Astrocyte of the hippocampus (primary cell): ENCODE data around the gene OLIG1.
A peak's percentile ranks its signal among the peaks of the same experiment; 100 is the strongest.

Source experiments
- DNase-seq: peaks from one replicate; pipeline ENCODE4 v3.0.0; 2011; ENCODE audit warnings: low read depth, low spot score

OLIG1 gene, protein sequence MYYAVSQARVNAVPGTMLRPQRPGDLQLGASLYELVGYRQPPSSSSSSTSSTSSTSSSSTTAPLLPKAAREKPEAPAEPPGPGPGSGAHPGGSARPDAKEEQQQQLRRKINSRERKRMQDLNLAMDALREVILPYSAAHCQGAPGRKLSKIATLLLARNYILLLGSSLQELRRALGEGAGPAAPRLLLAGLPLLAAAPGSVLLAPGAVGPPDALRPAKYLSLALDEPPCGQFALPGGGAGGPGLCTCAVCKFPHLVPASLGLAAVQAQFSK

GRCh38 chr21:33069994-33070743 lies at the start of gene OLIG1:
Gene OLIG1, plus strand, starts transcription at chr21:33070141. Its CDS starts 106 bp downstream, at chr21:33070247.
- DNase-seq: peak; percentile 63

DNA sequence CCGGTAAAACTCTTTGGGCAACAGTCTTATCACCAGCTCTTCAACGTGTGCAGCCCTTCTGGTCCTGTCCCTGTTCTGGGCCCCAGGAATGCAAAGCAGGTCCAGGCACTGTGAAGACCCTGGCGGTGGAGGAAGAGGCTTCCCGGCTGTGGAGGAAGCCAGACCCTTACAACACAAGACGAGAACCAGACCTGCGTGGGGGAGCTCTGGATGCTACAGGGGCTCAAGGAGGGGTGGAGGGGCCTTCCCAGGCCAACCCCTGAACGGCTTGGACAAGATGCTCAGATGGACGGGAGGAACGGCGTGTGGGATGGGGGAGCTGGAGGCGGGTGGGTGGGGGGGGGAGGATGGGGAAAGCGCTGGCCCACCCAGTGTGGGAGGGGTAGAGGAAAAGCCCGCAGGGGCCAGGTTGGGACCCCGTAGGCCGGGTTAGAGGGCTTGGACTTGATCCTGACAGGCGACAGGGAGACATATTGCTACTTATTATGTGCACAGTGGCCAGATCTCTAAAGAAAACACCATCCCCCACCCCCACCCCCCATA lies 49.3 kb upstream of the OLIG1 start:
- DNase-seq: no peak

DNA sequence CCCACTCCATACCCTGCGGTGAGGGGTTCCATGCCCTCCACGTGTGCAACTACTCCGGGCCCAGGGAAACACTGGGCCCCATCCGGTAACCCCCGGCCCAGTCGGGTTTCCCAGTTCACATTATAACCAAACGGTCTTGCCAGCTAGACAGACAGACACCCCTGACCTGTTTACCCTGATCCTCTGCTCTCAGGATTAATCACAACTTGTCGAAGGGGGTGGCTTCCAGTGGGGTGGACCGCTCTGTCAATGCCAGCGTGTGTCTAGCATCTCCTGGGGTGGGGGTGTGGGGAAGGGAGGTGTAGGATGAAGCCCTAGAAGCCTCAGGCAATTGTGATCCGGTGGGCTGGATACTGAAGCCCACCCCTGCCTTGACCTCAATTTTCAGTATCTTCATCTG lies 48.8 kb upstream of the OLIG1 start:
- no peak for DNase-seq

GRCh38 chr21:33021667-33022066 lies 48.3 kb upstream of the OLIG1 start:
- no peak for DNase-seq

DNA sequence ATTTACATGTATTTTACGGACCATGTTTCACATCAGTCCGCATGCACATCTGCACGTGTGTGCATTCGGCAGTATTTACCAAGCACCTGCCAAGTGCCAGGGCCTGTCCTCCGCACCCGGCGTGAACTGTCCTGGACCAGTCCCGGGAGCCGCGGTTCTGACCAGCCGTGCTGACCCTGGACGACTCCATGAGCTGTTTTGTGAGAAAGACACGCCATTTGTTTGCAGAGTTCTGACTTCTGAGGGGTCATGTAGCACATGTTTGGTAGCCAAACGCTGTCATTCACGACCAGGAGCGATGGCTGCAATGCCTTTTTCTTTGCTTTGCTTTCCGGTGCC lies 47.5 kb upstream of the OLIG1 start:
- DNase-seq: no peak

GRCh38 chr21:33022828-33023573 lies 46.9 kb upstream of the OLIG1 start:
- DNase-seq: no peak

- DNase-seq: no peak
Observed at GRCh38 chr21:33023574-33024200, 46.3 kb upstream of the OLIG1 start.

GRCh38 chr21:33024201-33025103 lies 45.5 kb upstream of the OLIG1 start:
- no peak for DNase-seq

DNA sequence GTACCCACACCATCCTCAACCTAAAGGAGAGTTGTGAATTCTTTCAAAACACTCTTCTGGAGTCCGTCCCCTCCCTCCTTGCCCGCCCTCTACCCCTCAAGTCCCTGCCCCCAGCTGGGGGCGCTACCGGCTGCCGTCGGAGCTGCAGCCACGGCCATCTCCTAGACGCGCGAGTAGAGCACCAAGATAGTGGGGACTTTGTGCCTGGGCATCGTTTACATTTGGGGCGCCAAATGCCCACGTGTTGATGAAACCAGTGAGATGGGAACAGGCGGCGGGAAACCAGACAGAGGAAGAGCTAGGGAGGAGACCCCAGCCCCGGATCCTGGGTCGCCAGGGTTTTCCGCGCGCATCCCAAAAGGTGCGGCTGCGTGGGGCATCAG lies 44.8 kb upstream of the OLIG1 start:
- DNase-seq: no peak

- peak; percentile 67 for DNase-seq
Observed at GRCh38 chr21:33025489-33026442, 44.2 kb upstream of the OLIG1 start, which contains the start of gene OLIG2. Gene OLIG2, plus strand, starts transcription at chr21:33025935. Its CDS starts 928 bp downstream, at chr21:33026863.

GRCh38 chr21:33026443-33026858 lies 43.5 kb upstream of the OLIG1 start:
- DNase-seq: no peak

DNA sequence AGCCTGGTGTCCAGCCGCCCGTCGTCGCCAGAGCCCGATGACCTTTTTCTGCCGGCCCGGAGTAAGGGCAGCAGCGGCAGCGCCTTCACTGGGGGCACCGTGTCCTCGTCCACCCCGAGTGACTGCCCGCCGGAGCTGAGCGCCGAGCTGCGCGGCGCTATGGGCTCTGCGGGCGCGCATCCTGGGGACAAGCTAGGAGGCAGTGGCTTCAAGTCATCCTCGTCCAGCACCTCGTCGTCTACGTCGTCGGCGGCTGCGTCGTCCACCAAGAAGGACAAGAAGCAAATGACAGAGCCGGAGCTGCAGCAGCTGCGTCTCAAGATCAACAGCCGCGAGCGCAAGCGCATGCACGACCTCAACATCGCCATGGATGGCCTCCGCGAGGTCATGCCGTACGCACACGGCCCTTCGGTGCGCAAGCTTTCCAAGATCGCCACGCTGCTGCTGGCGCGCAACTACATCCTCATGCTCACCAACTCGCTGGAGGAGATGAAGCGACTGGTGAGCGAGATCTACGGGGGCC lies 43.0 kb upstream of the OLIG1 start:
- peak; percentile 46 for DNase-seq

DNA sequence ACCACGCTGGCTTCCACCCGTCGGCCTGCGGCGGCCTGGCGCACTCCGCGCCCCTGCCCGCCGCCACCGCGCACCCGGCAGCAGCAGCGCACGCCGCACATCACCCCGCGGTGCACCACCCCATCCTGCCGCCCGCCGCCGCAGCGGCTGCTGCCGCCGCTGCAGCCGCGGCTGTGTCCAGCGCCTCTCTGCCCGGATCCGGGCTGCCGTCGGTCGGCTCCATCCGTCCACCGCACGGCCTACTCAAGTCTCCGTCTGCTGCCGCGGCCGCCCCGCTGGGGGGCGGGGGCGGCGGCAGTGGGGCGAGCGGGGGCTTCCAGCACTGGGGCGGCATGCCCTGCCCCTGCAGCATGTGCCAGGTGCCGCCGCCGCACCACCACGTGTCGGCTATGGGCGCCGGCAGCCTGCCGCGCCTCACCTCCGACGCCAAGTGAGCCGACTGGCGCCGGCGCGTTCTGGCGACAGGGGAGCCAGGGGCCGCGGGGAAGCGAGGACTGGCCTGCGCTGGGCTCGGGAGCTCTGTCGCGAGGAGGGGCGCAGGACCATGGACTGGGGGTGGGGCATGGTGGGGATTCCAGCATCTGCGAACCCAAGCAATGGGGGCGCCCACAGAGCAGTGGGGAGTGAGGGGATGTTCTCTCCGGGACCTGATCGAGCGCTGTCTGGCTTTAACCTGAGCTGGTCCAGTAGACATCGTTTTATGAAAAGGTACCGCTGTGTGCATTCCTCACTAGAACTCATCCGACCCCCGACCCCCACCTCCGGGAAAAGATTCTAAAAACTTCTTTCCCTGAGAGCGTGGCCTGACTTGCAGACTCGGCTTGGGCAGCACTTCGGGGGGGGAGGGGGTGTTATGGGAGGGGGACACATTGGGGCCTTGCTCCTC lies 42.3 kb upstream of the OLIG1 start:
- DNase-seq: peak; percentile 20

- DNase-seq: no peak
Observed at GRCh38 chr21:33028287-33028670, 41.7 kb upstream of the OLIG1 start.

DNA sequence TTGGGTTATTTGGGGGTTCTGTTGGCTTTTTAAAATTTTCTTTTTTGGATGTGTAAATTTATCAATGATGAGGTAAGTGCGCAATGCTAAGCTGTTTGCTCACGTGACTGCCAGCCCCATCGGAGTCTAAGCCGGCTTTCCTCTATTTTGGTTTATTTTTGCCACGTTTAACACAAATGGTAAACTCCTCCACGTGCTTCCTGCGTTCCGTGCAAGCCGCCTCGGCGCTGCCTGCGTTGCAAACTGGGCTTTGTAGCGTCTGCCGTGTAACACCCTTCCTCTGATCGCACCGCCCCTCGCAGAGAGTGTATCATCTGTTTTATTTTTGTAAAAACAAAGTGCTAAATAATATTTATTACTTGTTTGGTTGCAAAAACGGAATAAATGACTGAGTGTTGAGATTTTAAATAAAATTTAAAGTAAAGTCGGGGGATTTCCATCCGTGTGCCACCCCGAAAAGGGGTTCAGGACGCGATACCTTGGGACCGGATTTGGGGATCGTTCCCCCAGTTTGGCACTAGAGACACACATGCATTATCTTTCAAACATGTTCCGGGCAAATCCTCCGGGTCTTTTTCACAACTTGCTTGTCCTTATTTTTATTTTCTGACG lies 41.1 kb upstream of the OLIG1 start:
- DNase-seq: no peak

GRCh38 chr21:33029385-33029921 lies 40.5 kb upstream of the OLIG1 start:
- DNase-seq: no peak

- no peak for DNase-seq
Observed at GRCh38 chr21:33029975-33030461, 39.9 kb upstream of the OLIG1 start.
